Caco-2 (cell line): ENCODE results near the gene AADACL4. TPM values are rescaled to one million over a fixed set of nuclear protein-coding genes. Genes with fewer than 3 reads are reported as not detected.

Experiments used
- BruUV-seq: library from RNA; stranded (reverse); fragments of 400-500 nt; replicated peaks from 2 replicates; lab custom pipeline; 2021; lab: Mats Ljungman, UMichigan
- CTCF ChIA-PET: fragments of 300-600 bp; sonication (Branson Sonifier 250); formaldehyde crosslinking; loops from one replicate; lab custom pipeline; 2022; ENCODE audit warnings: antibody characterized with exemption; lab: Charles Lee
- POLR2A ChIA-PET: fragments of 300-600 bp; sonication (Branson Sonifier 250); formaldehyde crosslinking; loops from one replicate; lab custom pipeline; 2022; ENCODE audit warnings: antibody characterized with exemption; lab: Charles Lee
- DNase-seq, 2 experiments: peaks; one replicate each; pipeline versions ENCODE4 v3.0.0 to v3.0.0-alpha.2; 2020 to 2022
- H3K27me3 ChIP-seq: replicated peaks from 2 replicates; pipeline ENCODE4 v1.6.0; 2011; ENCODE audit warnings: low read length; ENCODE audit not compliant: control insufficient read depth, insufficient read depth
- H3K36me3 ChIP-seq: 2 replicates; pipeline ENCODE4 v1.5.1; 2011; ENCODE audit warnings: low read length; ENCODE audit not compliant: control insufficient read depth, insufficient read depth
- H3K4me1 ChIP-seq: fragments of 250-450 bp; sonication (Bioruptor Pico); 2 replicates; pipeline ENCODE4 v1.5.1; 2020; ENCODE audit warnings: mild to moderate bottlenecking
- H3K4me3 ChIP-seq: 2 replicates; pipeline ENCODE4 v1.5.1; 2011; ENCODE audit warnings: low read depth, mild to moderate bottlenecking, control low read depth, low read length
- H3K9me3 ChIP-seq: fragments of 250-450 bp; sonication (Bioruptor Pico); 2 replicates; pipeline ENCODE4 v1.5.1; 2020; ENCODE audit warnings: mild to moderate bottlenecking, moderate library complexity
- H3K27ac Mint-ChIP-seq: one replicate; pipeline ENCODE4 v1.8.0; 2022; ENCODE audit warnings: mixed read lengths; ENCODE audit not compliant: unreplicated experiment
- H3K27me3 Mint-ChIP-seq: one replicate; pipeline ENCODE4 v1.8.0; 2022; ENCODE audit warnings: mixed read lengths; ENCODE audit not compliant: insufficient read depth, unreplicated experiment
- H3K36me3 Mint-ChIP-seq: one replicate; pipeline ENCODE4 v1.8.0; 2022; ENCODE audit warnings: mild to moderate bottlenecking, mixed read lengths; ENCODE audit not compliant: insufficient read depth, unreplicated experiment
- H3K4me1 Mint-ChIP-seq: one replicate; pipeline ENCODE4 v1.8.0; 2022; ENCODE audit warnings: low read depth, mixed read lengths; ENCODE audit not compliant: unreplicated experiment
- H3K4me3 Mint-ChIP-seq: one replicate; pipeline ENCODE4 v1.8.0; 2022; ENCODE audit warnings: mild to moderate bottlenecking, moderate library complexity, mixed read lengths; ENCODE audit not compliant: unreplicated experiment
- H3K9me3 Mint-ChIP-seq: one replicate; pipeline ENCODE4 v1.8.0; 2022; ENCODE audit warnings: mixed read lengths; ENCODE audit not compliant: unreplicated experiment
- intact Hi-C: fragments of 100-400 bp; cut with micrococcal nuclease; formaldehyde crosslinking; loops from one replicate; pipeline ENCODE4 v1.10.0; 2022; ENCODE audit not compliant: unreplicated experiment
- total RNA-seq: library from RNA; stranded (reverse); gene quantifications from 2 replicates; pipeline ENCODE4 v1.2.3, GENCODE V29; 2022
- TF ChIP-seq, protein P1 (sequence below), 2 experiments: fragments of 200-600 bp in 1 of 2; IDR thresholded peaks; 1 replicate in 1 of 2; 2 replicates in 1 of 2; pipeline versions ENCODE4 v1.5.1 to v1.8.0; 2011 to 2022; ENCODE audit warnings: antibody characterized with exemption in 1 of 2, control low read depth in 1 of 2, inconsistent platforms in 1 of 2, low read depth in 1 of 2, low read length in 1 of 2, mild to moderate bottlenecking in 1 of 2, moderate library complexity in 1 of 2; ENCODE audit not compliant: insufficient read depth in 1 of 2, severe bottlenecking in 1 of 2, unreplicated experiment in 1 of 2

Gene AADACL4
- total RNA-seq, 1 experiment from 2014 or later: not detected

DNA sequence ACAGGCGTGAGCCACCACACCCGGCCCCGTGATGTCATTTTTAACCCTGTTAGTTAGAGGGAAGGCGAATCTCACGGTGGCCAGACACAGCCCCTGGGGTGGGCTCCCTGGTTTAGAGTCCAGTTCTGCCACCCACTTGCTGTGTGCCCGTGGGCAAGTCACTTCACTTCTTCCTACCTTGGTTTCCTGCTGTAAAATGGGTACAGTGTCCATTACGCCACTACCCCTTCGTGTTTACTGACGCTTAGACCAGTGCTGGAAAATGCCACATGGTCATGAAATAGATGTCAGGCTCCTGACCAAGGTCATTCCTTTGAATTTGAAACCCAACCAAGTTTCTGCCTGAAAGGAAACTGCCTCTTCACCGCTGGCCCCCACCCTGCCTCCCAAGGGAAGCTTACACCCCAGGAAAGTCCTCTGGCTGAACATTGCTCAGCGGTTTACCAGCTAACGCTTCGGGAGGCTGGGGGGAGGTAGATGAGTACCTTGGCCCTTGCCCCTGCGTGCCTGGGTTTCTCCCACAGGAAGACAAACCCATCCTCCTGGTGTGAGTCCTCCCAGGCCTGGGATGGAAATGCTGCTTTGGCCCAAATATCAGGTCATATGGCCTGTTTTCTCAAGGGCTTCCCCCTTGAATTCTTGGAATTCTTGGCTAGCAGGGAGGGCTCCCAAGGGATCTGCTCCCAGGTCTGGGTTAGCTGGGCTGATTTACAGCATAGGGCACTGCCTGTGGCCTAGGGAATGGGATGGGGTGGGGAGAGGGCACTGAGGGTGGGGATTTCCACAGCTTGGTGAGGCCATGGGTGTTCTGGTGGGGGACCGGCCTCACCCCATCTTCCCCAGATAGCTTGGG is 7.6 kb upstream of the AADACL4 start:
- Mint-ChIP-seq H3K9me3 (peaks cover 26% of the 10 kb centered on the region), H3K27ac (no peak overlapping the region), H3K4me3 (no peak overlapping the region), H3K27me3 (no peaks in the 10 kb centered on the region), H3K4me1 (no peaks in the 10 kb centered on the region), H3K36me3 (peaks cover 5% of the 10 kb centered on the region)
- Histone ChIP-seq H3K4me3 (no peak overlapping the region), H3K36me3 (no peaks in the 10 kb centered on the region), H3K27me3 (no peaks in the 10 kb centered on the region), H3K4me1 (peaks cover 8% of the 10 kb centered on the region), H3K9me3 (peaks cover 12% of the 10 kb centered on the region)
- TF ChIP-seq, protein P1, sequence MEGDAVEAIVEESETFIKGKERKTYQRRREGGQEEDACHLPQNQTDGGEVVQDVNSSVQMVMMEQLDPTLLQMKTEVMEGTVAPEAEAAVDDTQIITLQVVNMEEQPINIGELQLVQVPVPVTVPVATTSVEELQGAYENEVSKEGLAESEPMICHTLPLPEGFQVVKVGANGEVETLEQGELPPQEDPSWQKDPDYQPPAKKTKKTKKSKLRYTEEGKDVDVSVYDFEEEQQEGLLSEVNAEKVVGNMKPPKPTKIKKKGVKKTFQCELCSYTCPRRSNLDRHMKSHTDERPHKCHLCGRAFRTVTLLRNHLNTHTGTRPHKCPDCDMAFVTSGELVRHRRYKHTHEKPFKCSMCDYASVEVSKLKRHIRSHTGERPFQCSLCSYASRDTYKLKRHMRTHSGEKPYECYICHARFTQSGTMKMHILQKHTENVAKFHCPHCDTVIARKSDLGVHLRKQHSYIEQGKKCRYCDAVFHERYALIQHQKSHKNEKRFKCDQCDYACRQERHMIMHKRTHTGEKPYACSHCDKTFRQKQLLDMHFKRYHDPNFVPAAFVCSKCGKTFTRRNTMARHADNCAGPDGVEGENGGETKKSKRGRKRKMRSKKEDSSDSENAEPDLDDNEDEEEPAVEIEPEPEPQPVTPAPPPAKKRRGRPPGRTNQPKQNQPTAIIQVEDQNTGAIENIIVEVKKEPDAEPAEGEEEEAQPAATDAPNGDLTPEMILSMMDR (IDR thresholded peaks at IDR 0.05; ENCODE audit: insufficient read depth in 1 of 2, low read depth in 1 of 2, low read length in 1 of 2, severe bottlenecking in 1 of 2, unreplicated experiment in 1 of 2): no peak
- intact Hi-C loops: no loop called here
- peak; percentile 16 to 51 for DNase-seq
- POLR2A ChIA-PET: no interaction called here
- BruUV-seq: no TSS peak
- CTCF ChIA-PET: no interaction called here

GRCh38 chr1:12637693-12638092 is 6.2 kb upstream of the AADACL4 start:
- H3K9me3 ChIP-seq: peaks cover 13% of the 10 kb centered on the region
- Mint-ChIP-seq H3K4me3 (no peak overlapping the region), H3K36me3 (peaks cover 5% of the 10 kb centered on the region), H3K27ac (no peak overlapping the region), H3K27me3 (no peaks in the 10 kb centered on the region), H3K4me1 (no peaks in the 10 kb centered on the region), H3K9me3 (peaks cover 28% of the 10 kb centered on the region)
- POLR2A ChIA-PET: no interaction called here
- H3K36me3 ChIP-seq: no peaks in the 10 kb centered on the region
- intact Hi-C loops: no loop called here
- H3K4me3 ChIP-seq: no peak overlapping the region
- CTCF ChIA-PET: no interaction called here
- BruUV-seq: no TSS peak
- peaks cover 8% of the 10 kb centered on the region for H3K4me1 ChIP-seq
- TF ChIP-seq, protein P1 (IDR thresholded peaks at IDR 0.05; ENCODE audit: insufficient read depth in 1 of 2, low read depth in 1 of 2, low read length in 1 of 2, severe bottlenecking in 1 of 2, unreplicated experiment in 1 of 2): no peak
- no peak for DNase-seq
- no peaks in the 10 kb centered on the region for H3K27me3 ChIP-seq

- H3K27me3 Mint-ChIP-seq: no peaks in the 10 kb centered on the region
- no TSS peak for BruUV-seq
- H3K9me3 Mint-ChIP-seq: peaks cover 35% of the 10 kb centered on the region
- ChIA-PET CTCF (no interaction called here), POLR2A (no interaction called here)
- no peak overlapping the region for H3K27ac Mint-ChIP-seq
- intact Hi-C loops: no loop called here
- peaks cover 15% of the 10 kb centered on the region for H3K9me3 ChIP-seq
- TF ChIP-seq, protein P1 (IDR thresholded peaks at IDR 0.05; ENCODE audit: insufficient read depth in 1 of 2, low read depth in 1 of 2, low read length in 1 of 2, severe bottlenecking in 1 of 2, unreplicated experiment in 1 of 2): no peak
- no peak overlapping the region for H3K4me3 Mint-ChIP-seq
- DNase-seq: no peak
- no peaks in the 10 kb centered on the region for H3K36me3 Mint-ChIP-seq
- H3K36me3 ChIP-seq: no peaks in the 10 kb centered on the region; the same call in 1 of the 2 replicates
- no peaks in the 10 kb centered on the region for H3K4me1 Mint-ChIP-seq
- no peaks in the 10 kb centered on the region for H3K27me3 ChIP-seq
- H3K4me3 ChIP-seq: no peak overlapping the region
- peaks cover 8% of the 10 kb centered on the region for H3K4me1 ChIP-seq
These were observed 3.5 kb upstream of the AADACL4 start for GRCh38 chr1:12640237-12640957.
